Cardiac fibroblast (primary cell): ENCODE results near the gene TLE5.

ENCODE experiments used
- DNase-seq, 2 donors: peaks; one replicate each; pipeline versions ENCODE4 v3.0.0 to v3.0.0-alpha.2; 2010; ENCODE audit warnings: low read depth in 2 of 2
- H3K4me3 ChIP-seq, 2 donors: replicated peaks in 1 of 2; 1 replicate in 1 of 2; 2 replicates in 1 of 2; pipeline ENCODE4 v1.5.1; 2011; ENCODE audit warnings: low read depth in 2 of 2, low read length in 2 of 2, mild to moderate bottlenecking in 2 of 2, moderate library complexity in 1 of 2
- TF ChIP-seq, protein P1 (sequence below): IDR thresholded peaks from one replicate; pipeline ENCODE4 v1.5.1; 2011; ENCODE audit warnings: low read depth, mild to moderate bottlenecking, low read length, inconsistent platforms

TLE5 gene

DNA sequence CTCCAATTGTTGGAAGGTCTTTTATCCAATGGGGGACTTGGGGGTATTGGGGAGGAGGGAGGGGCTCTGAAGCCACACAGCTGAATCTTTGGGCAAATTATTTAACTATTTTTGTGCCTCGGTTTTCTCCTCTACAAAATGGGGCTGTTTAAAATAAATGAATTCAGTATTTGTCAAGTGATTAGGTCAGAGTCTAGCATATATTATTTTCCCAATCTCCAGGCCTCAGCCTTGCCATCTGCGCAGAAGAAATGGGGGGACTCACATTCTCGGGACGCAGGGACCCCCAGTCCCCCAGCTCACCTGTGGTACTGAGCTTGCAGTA is 1.5 kb downstream of the TLE5 start:
- DNase-seq, result no peak
- TF ChIP-seq, protein P1, sequence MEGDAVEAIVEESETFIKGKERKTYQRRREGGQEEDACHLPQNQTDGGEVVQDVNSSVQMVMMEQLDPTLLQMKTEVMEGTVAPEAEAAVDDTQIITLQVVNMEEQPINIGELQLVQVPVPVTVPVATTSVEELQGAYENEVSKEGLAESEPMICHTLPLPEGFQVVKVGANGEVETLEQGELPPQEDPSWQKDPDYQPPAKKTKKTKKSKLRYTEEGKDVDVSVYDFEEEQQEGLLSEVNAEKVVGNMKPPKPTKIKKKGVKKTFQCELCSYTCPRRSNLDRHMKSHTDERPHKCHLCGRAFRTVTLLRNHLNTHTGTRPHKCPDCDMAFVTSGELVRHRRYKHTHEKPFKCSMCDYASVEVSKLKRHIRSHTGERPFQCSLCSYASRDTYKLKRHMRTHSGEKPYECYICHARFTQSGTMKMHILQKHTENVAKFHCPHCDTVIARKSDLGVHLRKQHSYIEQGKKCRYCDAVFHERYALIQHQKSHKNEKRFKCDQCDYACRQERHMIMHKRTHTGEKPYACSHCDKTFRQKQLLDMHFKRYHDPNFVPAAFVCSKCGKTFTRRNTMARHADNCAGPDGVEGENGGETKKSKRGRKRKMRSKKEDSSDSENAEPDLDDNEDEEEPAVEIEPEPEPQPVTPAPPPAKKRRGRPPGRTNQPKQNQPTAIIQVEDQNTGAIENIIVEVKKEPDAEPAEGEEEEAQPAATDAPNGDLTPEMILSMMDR, result no peak
- H3K4me3 ChIP-seq, result peak overlapping the region; percentile 76 to 93

DNA sequence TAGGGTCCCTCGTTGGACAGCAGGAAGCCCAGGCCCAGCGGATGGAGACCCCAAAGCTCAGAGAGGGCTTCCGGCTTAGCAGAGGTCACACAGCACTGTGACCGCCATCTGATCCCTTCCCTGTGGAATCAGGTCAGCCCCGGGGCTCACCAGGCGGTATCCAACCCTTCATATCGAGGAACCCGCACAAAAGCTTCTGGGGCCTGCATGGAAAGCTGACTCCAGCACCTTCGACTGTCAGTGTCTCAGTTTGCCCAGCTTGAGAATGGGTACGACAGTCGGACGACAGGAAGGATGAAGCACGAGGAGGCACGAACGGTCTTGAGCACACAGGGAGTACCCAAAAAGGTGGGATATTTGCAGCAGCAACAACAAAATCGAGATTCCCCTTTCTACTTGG is 2.6 kb downstream of the TLE5 start:
- TF ChIP-seq, protein P1, result no peak
- no peak for DNase-seq
- no peak overlapping the region for H3K4me3 ChIP-seq

DNA sequence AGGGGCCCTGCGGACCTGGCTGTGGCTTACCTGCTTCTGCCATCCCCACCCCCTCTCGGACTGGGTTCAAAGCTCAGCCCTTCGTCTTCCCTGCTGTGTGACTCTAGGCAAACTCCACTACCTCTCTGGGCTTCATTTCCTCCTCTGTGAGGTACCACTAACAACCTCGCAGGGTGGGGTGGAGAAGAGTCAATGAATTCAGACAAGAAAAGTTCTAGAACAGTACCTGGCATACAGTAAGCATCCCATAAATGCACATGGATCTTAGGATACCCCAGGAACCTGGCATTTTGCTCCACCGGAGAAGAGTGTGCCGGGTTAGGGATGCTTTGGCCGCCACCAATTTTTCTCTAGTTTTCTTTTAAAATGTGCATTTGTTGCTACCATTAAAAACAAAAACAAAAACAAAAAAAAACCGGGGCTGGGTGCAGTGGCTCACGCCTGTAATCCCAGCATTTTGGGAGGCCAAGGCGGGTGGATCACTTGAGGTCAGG is 3.4 kb downstream of the TLE5 start:
- TF ChIP-seq, protein P1, result no peak
- no peak for DNase-seq
- H3K4me3 ChIP-seq, result no peak overlapping the region

DNA sequence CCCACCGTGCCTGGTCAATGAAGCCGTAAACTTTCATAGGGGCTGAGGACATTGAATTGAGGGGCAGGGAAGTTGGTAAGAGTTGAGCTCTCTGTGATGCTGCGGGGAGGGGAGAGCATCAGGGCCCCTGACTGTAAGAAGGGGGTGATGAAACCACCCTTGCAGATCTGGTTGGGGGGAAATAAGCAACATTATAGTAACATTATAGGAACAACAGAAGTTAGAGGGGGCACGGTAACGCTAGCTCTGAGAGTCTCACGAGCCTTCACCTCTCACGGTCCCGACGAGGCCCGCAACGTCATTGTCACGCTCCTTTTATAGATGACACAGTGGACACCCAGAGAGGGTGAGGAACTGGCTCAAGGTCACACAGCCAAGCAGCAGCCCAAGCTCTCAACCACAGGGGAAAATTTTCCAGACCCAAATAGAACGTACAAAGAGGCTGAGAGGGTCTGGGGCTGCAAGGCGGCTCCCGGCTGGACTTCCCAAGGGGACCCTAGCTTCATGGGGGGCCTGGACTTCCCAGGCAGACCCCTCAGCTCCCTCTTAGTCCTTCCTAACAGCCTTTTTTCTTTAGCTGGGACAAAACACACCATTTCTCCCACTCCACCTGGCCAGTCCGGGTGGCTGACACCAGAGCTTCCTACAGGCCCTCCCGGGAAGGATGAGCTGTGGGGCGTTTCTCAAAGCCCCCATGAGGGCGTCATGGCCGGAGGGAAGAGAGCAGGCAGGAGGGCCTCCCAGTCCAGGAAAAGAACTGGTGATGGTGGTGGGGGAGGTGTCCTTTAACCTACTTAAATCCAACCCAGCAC is 4.1 kb downstream of the TLE5 start:
- no peak for DNase-seq
- H3K4me3 ChIP-seq, result no peak overlapping the region
- TF ChIP-seq, protein P1, result no peak

DNA sequence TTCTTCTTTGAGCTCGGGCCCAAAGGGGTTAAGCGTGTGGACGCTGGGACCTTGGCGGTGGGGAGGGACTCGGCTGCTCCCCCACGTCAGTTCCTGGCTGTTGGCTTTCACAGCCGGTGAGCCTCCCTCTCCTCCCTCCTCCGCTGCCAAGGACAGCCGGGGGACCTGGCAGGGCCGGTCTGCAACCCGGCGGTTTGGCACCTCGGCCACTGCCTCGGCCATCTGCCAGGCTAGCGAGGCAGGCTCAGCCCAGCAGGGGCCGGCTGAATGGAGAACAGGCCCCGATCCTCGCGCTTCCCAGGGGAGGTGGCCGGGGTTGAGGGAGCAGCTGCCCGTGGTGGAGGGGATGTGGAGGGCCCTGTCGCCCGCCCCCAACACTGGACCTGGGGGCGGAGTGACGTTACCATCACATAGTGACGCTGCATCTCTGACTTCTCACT is 5.0 kb downstream of the TLE5 start:
- TF ChIP-seq, protein P1, result no peak
- DNase-seq, result peak in 1 of 2 donors; percentile 93
- no peak overlapping the region for H3K4me3 ChIP-seq

DNA sequence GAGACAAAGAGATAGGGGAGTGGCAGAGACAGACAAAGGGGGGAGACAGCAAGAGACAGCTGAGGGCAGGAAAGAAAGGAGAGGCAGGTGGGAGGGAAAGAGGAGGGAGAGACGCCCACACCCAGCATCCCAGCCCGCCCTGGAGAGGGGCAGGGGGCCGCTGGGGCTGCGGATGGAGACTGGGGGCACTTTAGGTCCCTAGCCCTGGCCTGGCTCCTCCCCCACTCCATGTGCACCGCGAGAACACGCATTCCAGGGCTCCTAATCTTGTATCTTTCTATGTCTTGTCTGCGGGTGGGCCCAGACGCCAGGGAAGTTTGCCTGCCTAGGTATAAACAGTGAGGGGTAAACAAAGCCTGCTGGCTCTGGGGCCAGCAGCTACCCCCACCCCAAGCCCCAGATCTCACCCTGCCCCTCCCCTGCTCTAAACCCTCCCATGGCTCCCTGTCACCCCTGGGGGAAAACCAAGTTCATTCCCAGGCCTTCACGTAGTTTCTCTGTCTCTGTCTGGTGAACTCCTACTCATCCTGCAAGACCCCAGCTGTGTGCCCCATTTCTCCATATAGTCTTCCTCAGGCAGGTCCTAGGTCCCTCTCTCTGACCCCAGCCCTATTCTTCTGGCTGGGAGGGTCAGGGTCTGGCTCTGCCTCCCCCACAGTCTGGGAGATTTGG is 5.7 kb downstream of the TLE5 start:
- DNase-seq, result no peak
- no peak overlapping the region for H3K4me3 ChIP-seq
- TF ChIP-seq, protein P1, result no peak
